GM12872 (cell line): ENCODE data around the gene ELF3.

Experiments used
- CTCF ChIP-seq: IDR thresholded peaks from 3 replicates; pipeline ENCODE4 v1.5.1; 2011; ENCODE audit warnings: low read depth, mild to moderate bottlenecking, low read length, moderate library complexity; ENCODE audit not compliant: insufficient read depth

The ELF3 gene

GRCh38 chr1:202031796-202032195 lies 21.4 kb downstream of the ELF3 start:
- no peak for TF ChIP-seq CTCF

GRCh38 chr1:202034149-202034682 lies 23.8 kb downstream of the ELF3 start:
- no peak for TF ChIP-seq CTCF

- TF ChIP-seq CTCF: no peak
Measured at GRCh38 chr1:202034683-202035462, 24.5 kb downstream of the ELF3 start.

GRCh38 chr1:202036595-202037387 lies 26.4 kb downstream of the ELF3 start:
- TF ChIP-seq CTCF: no peak

GRCh38 chr1:202037706-202038296 lies 27.4 kb downstream of the ELF3 start:
- TF ChIP-seq CTCF: no peak

- no peak for TF ChIP-seq CTCF
Measured at GRCh38 chr1:202038688-202039346, 28.4 kb downstream of the ELF3 start.
